Breast epithelium (tissue), 3 donors: Measurements from ENCODE around the gene CPN2.

ENCODE experiments used
- CTCF ChIP-seq, 3 donors: fragments of 450-650 bp; IDR thresholded peaks; one replicate each; pipeline ENCODE4 v1.5.1; 2016 to 2017; ENCODE audit warnings: antibody characterized with exemption in 3 of 3, mild to moderate bottlenecking in 3 of 3, moderate library complexity in 3 of 3
- POLR2A ChIP-seq: fragments of 450-650 bp; IDR thresholded peaks from one replicate; pipeline ENCODE4 v1.6.1; 2016; ENCODE audit warnings: antibody characterized with exemption, mild to moderate bottlenecking, moderate library complexity

- no peak for TF ChIP-seq POLR2A
- TF ChIP-seq CTCF (IDR thresholded peaks at IDR 0.05), result no peak
These were observed 26.3 kb downstream of the CPN2 start for GRCh38 chr3:194324823-194325327.
